ENCODE data around the gene ACSL4.
"Not testable (repeated sequence)": the region's sequence is repeated elsewhere in the genome, so short reads cannot be mapped to it uniquely, and the experiment has no call there.

- TF ChIP-seq, protein P1, sequence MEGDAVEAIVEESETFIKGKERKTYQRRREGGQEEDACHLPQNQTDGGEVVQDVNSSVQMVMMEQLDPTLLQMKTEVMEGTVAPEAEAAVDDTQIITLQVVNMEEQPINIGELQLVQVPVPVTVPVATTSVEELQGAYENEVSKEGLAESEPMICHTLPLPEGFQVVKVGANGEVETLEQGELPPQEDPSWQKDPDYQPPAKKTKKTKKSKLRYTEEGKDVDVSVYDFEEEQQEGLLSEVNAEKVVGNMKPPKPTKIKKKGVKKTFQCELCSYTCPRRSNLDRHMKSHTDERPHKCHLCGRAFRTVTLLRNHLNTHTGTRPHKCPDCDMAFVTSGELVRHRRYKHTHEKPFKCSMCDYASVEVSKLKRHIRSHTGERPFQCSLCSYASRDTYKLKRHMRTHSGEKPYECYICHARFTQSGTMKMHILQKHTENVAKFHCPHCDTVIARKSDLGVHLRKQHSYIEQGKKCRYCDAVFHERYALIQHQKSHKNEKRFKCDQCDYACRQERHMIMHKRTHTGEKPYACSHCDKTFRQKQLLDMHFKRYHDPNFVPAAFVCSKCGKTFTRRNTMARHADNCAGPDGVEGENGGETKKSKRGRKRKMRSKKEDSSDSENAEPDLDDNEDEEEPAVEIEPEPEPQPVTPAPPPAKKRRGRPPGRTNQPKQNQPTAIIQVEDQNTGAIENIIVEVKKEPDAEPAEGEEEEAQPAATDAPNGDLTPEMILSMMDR (IDR thresholded peaks at IDR 0.05) = not testable (repeated sequence)
- not testable (repeated sequence) for TF ChIP-seq POLR2A (IDR thresholded peaks at IDR 0.05)
Measured at GRCh38 chrX:109657364-109657763, 75.7 kb downstream of the ACSL4 start.

Data from breast epithelium (tissue), 3 donors.